ENCODE measurements around the gene PLEKHH2. TPM values are rescaled to one million over a fixed set of nuclear protein-coding genes. Genes with fewer than 3 reads are reported as not detected.
A peak's percentile ranks its signal among the peaks of the same experiment; 100 is the strongest.

PLEKHH2 gene
- total and polyA plus RNA-seq, 8 donors, result 1.6 to 5.3 (median 3.3) TPM

- H3K9me3 ChIP-seq, result no peaks in the 10 kb centered on the region
- DNase-seq (no peak), ATAC-seq (no peak), FAIRE-seq (no peak)
- no peaks in the 10 kb centered on the region for H3K4me1 ChIP-seq
- no peak for TF ChIP-seq CTCF (IDR thresholded peaks at IDR 0.05)
- H3K36me3 ChIP-seq, result no peaks in the 10 kb centered on the region
- H3K4me3 ChIP-seq, result no peak overlapping the region
- no peaks in the 10 kb centered on the region for H3K27me3 ChIP-seq
- 30 to 38% methylated on average over 1 of the region's 1 CpG for WGBS, 2 donors
- no peak overlapping the region for H3K27ac ChIP-seq
- intact Hi-C loops (cut with DNase I), result no loop called here
Measured at GRCh38 chr2:43796206-43796605, 159.1 kb downstream of the PLEKHH2 start.

DNA sequence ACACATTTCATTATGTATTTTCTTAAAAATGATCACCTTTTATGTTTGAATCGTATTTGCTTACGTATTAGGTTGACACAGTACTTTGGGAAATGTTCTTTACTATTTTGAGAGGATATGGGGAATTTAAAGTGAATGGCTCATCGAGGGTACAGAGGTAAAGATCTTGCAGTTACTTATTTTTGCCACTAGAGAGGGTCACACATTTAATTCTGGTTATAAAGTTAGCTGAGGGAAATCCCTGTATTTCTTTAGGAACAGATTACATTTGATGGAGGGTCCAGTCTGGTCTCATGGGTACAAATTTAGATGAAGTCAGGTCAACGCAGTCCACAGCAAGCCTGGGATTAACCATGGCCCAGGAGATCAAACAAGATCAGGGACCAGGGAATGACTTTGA, 161.2 kb downstream of the PLEKHH2 start:
- FAIRE-seq (no peak), ATAC-seq (no peak), DNase-seq (no peak)
- H3K27me3 ChIP-seq, result no peaks in the 10 kb centered on the region
- 77 to 84% methylated on average over 4 of the region's 4 CpGs for WGBS, 2 donors
- no peaks in the 10 kb centered on the region for H3K36me3 ChIP-seq
- H3K4me1 ChIP-seq, result peaks cover 0 to 3% (median 0%) of the 10 kb centered on the region in 3 donors
- no peak overlapping the region for H3K27ac ChIP-seq
- intact Hi-C loops (cut with DNase I), result no loop called here
- peak in 1 of 4 donors; percentile 9 for TF ChIP-seq CTCF (IDR thresholded peaks at IDR 0.05)
- H3K9me3 ChIP-seq, result no peaks in the 10 kb centered on the region
- H3K4me3 ChIP-seq, result no peak overlapping the region

DNA sequence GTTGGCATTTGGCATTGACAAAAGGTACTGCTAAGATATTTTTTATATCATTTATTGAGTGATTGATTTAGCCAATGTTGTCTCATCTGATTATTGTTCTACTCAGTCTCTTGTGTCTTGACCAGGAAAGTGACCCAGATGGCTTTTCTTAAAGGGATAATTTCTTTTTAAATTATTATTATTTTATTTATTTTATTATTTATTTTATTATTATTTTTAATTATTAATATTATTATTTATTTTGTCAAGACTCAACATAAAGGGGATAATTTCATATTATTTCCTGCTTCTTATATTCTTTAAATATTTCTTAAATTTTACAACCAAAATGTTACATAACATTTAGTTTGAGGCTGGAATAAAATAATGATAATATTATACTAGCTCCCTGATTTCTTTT, 163.8 kb downstream of the PLEKHH2 start:
- ATAC-seq (no peak), DNase-seq (no peak), FAIRE-seq (peak; percentile 85)
- no peaks in the 10 kb centered on the region for H3K9me3 ChIP-seq
- TF ChIP-seq CTCF (IDR thresholded peaks at IDR 0.05), result no peak
- H3K27ac ChIP-seq, result no peak overlapping the region
- no peaks in the 10 kb centered on the region for H3K27me3 ChIP-seq
- H3K4me3 ChIP-seq, result no peak overlapping the region
- H3K4me1 ChIP-seq, result peaks cover 0 to 4% (median 3%) of the 10 kb centered on the region in 3 donors
- no peaks in the 10 kb centered on the region for H3K36me3 ChIP-seq
- intact Hi-C loops (cut with DNase I), result no loop called here

GRCh38 chr2:43802135-43802534, 165.1 kb downstream of the PLEKHH2 start:
- intact Hi-C loops (cut with DNase I), result no loop called here
- 95 to 100% methylated on average over 2 of the region's 2 CpGs for WGBS, 2 donors
- Histone ChIP-seq H3K36me3 (no peaks in the 10 kb centered on the region), H3K27me3 (no peaks in the 10 kb centered on the region), H3K4me1 (peaks cover 0 to 12% (median 11%) of the 10 kb centered on the region in 3 donors), H3K27ac (no peak overlapping the region), H3K9me3 (no peaks in the 10 kb centered on the region), H3K4me3 (no peak overlapping the region)
- ATAC-seq (no peak), DNase-seq (no peak), FAIRE-seq (no peak)
- TF ChIP-seq CTCF (IDR thresholded peaks at IDR 0.05), result no peak

- TF ChIP-seq CTCF (IDR thresholded peaks at IDR 0.05), result no peak
- Histone ChIP-seq H3K4me3 (no peak overlapping the region), H3K9me3 (no peaks in the 10 kb centered on the region), H3K4me1 (peaks cover 0 to 13% (median 11%) of the 10 kb centered on the region in 3 donors), H3K27me3 (no peaks in the 10 kb centered on the region), H3K36me3 (no peaks in the 10 kb centered on the region), H3K27ac (no peak overlapping the region)
- intact Hi-C loops (cut with DNase I), result no loop called here
- FAIRE-seq (no peak), DNase-seq (no peak), ATAC-seq (no peak)
- 47 to 60% methylated on average over 1 of the region's 1 CpG for WGBS, 2 donors
Measured at GRCh38 chr2:43803113-43803512, 166.1 kb downstream of the PLEKHH2 start.
